GM19452 (cell line): ENCODE results near the gene B4GALT5.

Experiments
- ATAC-seq: cut with Tn5 transposase; IDR thresholded peaks from one replicate; pipeline ENCODE4 v1.9.1; 2021; ENCODE audit not compliant: unreplicated experiment

Gene B4GALT5

DNA sequence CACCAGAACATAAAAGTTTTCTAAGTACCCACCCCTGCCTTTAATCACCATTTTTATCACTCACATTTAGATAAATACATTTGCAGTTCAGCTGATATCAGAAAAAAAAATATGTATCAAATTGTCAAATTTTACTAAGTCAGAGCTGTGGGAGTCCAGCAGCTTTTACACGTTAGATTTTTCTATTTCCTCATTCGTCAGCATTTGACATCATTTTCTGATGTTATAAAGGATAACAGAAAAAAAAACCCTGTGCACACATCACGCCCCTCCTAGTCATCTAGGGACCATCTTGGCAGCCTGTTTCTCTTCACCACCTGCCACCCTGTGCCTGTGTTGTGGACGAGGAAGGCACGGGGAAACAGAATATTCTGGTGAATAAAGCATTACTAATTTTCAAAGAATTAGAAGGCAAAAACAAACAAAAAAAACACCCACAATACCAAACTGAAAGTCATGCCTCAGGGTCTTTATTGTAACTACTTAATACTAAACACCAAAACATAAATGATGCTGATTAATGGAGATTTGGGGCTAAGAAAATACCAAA lies 12.4 kb downstream of the B4GALT5 start:
- no peak for ATAC-seq

DNA sequence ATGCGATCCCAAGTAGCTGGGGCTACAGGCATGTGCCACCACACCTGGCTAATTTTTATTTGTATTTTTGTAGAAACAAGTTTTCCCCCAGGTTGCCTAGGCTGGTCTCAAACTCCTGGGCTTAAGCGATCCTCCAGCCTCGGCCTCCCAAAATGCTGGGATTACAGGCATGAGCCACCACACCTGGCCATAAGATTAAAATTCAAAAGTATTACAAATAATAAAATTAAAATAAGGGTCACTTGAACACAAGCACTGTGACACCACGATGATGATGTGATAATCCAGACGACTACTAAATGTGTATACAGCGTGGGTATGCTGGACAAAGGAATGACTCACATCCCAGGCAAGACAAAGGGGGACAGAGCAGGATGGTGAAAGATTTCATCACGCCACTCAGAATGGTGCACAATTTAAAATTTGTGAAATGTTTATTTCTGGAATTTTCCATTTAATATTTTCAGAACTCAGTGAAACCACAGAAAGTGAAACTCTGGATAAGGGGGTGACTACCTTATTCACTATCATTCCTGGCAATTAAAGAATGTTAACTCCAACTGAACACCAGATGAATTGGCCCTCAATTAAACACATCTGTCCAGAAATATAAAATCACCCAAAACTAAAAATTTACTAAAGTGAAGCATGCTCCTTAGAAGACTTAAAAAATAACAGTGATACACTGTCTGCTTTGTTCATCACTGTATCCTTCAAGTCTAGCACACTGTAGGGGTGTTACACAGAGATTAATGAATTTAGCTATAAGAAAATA lies 13.1 kb downstream of the B4GALT5 start:
- ATAC-seq = no peak

DNA sequence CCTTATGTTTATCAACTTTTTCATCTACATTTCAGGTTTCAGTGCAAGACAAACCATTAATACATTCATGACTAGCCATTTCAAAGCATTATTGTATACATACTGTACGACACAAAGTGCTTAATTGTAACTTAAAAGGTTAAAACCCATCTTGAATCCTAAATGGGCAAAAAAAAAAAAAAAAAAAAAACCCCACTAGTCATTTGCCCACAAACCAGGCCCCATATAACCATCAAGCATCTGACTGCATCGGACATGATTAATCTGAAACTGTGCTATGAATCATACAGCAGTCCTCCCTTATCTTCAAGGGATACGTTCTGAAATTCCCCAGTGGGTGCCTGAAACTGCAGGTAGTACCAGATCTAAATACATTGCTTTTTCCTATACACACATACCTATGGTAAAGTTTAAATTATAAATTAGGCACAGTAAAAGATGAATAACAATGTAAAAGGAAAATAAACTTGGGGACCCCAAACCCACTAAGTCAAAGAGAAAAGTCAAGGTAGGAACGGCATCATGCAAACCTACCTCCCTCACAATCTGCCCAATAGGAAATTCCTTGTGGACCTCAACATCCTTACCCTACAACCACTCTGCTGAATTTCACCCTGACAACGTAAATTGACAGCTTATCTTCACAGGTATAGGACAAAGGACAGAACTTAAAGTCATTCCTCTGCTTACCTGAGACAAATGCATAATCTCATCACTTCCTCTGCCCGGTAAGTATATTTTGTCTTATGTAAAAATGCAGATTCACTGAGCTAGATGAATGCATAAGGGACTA lies 14.3 kb downstream of the B4GALT5 start:
- ATAC-seq = no peak

DNA sequence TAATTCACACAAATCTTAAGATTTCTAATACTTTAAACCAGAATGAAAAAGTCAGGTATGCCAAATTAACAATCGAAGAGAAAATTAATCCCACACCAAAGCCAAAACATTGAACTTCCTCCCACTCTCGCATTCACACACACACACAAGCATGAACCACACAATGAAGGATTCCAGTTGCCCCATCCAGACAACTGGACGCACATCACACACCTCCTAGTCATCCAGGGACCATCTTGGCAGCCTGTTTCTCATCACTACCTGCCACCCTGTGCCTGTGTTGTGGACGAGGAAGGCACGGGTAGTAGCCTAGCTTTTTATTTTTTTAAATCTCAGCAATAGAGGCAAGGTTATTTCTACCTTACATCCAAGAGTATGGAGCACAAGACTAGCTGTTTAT lies 15.2 kb downstream of the B4GALT5 start:
- ATAC-seq = no peak

DNA sequence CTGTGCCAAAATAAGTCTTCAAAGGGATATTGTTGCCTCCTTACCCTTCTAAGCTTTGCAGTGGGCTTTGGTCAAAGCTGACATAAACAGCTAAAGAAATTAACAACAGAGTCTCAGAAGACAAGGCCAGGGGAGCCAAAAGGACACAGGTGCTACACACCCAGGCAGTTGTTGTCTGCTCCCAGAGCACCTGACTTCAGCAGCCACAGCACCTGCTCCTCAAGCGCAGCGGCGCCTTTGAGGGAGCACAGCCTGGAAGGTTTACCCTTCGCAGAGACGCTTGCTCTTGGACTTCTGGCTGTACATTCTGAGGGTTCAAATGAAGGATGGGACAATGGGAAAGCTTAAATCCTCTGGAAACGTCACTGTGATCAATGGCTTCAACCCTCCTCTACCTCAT lies 16.6 kb downstream of the B4GALT5 start:
- no peak for ATAC-seq

DNA sequence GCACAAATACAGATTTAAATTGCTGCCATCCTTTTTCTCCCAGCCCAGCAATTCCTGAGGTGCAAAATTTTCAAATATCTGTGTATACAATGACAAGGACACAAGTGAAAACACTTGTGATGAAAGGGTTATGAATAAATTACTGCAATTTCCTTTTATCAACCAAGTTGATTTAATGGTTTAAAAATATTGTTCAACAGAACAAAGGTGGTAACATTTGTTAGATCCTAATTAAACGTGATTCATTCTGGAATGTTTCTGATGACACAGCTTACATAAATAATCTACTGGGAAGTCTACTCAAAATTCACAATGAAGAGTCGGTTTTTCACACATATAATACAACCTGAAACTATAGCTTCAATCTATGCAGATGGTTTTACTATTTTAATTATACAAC lies 17.1 kb downstream of the B4GALT5 start:
- no peak for ATAC-seq

DNA sequence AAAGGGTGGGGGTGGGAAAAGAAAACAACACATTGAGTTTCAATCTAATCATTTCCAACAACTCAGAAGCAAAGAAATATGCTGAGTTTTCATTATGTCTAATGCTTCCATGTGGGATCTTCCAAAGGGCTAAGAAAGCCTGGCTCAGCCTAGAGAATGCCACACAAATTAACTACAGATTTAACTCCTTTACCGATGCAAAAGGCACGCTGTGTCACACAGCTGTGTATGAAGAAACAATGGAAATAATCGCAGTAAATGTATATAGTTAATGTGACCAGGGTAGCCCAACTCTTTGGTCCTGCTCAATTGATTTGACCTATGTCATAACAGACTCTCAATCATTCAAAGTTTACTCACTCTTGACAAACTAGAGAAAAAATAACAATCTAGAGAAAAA lies 17.8 kb downstream of the B4GALT5 start:
- no peak for ATAC-seq

DNA sequence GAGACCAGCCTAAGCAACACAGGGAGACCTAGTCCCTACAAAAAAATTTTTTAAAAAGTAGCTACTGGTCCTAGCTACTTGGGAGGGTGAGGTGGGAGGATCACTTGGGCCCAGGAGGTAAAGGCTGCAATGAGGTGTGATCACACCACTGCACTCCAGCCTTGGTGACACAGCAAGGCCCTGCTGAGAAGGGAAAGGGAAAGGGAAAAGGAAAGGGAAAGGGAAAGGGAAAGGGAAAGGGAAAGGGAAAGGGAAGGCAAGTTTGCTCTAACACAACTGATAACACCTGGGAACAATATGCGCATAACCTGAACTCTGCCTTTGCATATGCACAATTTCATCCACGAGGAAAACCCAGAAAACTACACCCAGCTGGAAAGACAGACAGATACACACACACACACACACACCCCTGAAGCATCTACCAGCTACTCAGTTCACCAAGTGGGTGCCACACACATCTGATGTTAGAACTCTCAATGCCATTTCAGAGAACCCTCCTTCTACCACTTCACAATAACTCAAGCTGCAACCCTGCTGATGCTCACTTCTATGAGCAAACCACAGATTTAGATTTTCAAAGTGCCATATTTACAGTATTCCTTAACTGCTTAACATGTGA lies 19.1 kb downstream of the B4GALT5 start:
- no peak for ATAC-seq

DNA sequence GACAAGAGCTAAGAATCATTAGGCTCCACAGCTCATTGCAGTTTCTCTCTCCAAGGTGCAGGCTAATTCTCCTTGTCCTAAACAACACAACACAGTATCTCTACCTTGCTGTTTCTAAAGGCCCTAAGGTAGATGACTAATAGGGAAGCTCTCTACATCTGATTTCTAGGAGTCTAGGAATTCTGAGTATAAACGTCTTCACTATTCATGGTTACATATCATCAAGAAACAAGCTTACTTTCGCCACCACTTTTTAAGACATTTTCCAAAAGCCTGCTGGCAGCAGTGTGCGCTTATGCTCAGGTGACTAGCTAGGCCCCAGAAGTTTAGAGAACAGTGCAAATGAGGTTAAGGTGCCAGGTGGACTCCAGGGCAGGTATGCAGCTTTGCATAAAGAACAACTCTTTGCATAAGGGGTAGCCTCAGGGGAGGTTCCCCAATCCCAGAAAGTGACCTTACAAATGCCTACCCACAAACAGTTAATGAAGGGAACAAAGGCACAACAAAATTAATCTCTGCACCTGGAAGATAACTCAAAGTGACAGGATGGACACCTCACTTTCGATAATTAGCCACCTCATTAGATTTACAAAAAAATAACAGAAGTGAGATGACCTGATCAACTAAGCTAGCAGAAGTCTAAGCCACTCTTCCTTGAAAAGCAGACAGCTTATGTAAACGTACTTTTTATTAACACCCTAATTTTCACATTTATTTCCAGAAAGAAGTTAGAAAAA lies 20.1 kb downstream of the B4GALT5 start:
- ATAC-seq = no peak

DNA sequence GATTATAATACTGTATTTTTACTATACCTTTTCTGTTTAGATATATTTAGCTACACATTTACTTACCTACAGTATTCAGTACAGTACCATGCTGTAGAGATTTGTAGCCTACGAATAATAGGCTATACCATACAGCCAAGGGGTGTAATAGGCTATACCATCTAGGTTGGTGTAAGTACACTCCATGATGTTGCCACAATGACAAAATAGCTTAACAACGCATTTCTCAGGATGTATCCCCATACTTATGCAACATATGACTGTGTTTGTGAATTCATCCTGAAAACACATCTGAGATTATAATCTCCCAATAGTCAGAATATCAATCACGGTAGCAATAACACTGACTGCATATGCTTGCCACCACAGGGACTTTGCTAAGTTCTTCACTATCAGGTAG lies 20.7 kb downstream of the B4GALT5 start:
- ATAC-seq = no peak

DNA sequence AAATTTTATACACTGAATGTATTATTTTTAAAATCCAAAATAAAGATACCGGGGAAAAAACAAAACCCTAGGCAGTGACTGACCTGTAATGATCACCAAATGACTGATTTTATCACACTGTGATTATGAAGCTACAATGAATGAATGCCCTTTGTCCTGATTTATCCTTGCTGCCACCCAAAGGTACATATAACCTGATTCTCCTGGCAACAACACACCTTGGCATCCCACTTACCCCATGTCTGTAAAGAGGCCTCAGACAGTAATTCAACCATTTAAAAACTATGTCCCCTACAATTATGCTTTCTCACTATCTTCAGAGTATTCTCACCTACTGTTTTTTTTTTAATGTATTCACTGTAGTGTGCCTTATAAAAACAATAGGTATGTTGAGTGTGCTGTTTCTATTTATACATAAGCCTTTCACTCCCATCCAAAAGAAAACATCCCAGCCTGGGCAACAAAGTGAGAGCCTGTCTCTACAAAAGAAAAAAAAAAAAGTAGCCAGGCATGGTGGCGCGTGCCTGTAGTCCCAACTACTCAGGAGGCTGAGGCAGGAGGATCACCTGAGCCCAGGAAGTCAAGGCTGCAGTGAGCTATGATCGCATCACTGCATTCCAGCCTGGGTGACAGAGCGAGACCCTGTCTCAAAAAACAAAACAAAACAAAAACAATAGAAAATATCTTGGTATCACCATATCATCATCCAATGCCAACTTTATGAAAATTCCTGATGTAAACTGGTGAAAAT lies 21.7 kb downstream of the B4GALT5 start:
- no peak for ATAC-seq

DNA sequence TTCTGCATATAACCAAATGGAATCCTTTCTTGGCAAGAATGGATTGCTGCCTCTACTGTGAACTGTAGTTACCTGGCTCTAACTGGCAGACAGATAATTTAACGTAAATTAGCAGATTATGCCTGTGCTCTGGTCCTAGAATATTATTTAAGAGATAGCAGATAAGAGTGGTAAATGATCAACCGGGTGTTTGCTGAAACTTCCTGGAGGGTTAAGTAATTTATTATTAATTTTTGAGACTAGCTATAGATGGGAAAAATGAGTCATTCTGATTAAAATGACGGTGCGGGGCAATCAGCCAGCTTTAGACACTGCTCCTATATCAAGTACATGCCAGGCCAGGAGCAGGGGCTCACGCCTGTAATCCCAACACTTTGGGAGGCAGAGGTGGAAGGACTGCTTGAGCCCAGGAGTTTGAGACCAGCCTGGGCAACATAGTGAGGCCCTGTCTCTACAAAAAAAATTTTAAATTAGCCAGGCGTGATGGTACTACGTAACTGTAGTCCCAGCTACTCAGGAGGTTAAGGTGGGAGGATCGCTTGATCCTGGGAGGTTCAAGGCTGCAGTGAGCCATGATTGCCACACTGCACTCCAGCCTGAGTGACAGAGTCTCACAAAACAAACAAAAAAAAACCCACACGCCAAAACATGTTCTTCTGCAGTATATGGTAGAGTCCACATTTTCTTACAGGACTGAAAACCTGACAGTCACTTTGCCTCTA lies 22.6 kb downstream of the B4GALT5 start:
- ATAC-seq = no peak

DNA sequence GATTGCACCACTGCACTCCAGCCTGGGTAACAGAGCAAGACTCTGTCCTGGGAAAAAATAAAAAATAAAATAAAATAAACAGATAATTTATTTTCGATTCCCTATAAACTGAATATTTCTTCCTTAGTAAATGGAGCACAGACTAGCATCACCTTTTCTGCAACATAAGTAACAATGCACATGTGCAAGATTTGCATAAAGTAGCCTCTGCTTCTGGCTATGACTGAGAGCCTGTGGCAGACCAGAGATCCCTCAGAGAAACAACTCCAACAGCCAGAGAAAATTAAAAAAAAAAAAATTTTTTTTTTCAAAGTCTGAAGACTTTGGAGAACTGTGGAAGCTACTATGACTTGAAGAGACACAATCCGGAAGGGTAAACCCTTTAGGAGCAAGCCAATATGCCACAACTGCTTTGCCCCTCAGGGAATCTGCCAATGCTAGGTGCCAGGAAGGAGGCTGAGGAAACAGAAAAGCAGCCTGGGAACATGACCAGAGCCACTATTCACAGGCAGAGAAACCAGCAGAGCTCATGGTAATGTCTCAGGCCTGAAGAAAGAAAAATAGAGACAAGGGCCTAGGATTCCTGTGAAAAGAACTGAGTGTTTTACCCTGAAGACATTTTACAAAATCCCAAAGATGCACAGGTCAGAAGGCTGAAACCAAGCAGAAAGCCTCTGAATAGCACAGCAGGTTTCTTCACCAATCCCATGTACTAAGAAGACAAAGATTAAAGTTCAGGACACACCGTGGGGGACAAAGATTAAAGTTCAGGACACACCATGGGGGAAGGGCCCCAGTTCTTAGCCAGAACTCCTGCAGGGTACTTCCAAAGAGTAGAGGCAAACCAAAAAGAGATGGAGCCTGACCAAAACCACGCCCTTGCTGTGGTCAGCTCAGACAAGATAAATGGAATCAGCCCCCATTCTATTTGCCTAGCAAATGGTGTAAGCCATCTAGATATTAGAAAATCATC lies 25.8 kb downstream of the B4GALT5 start:
- ATAC-seq = no peak

DNA sequence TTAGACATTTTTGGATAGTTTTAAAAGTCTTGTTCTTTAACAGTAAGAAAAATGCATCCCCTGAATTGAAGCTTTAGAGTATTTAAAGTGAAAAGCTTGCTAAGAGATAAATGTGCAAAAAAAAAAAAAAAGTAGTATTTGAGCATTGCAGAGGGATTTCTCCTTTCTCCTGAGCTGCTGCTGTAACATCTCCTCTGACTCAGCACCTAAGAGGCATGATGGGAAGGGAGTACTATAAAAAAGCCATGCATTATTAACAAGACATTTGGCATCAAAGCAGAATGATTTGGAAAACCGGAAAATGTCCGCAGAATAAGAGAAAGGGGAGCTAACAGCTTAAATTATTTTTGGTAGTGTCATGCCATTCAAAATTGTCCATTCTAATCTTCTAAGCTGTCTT lies 27.9 kb downstream of the B4GALT5 start:
- no peak for ATAC-seq

DNA sequence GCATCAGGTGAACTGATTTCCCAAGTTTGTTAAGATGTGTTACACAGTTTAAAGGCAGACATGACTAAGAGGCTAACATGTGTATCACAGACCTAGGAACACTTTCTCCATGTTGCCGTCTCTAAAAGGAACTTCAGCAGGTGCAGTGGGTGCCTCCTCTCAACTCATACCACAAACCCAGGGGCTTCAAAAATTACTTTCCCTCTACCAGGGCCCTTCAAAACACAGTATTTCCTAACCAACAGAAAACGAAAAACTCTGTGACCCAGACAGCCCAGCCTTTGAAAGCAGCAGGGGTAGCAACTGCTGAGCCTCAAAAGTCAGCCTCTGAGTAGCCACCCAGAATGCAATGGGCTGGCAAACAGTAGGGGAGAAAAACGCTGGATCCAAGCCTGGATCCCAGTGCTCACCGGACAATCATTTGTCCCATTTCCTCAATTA lies 28.5 kb downstream of the B4GALT5 start:
- ATAC-seq = peak; percentile 52

DNA sequence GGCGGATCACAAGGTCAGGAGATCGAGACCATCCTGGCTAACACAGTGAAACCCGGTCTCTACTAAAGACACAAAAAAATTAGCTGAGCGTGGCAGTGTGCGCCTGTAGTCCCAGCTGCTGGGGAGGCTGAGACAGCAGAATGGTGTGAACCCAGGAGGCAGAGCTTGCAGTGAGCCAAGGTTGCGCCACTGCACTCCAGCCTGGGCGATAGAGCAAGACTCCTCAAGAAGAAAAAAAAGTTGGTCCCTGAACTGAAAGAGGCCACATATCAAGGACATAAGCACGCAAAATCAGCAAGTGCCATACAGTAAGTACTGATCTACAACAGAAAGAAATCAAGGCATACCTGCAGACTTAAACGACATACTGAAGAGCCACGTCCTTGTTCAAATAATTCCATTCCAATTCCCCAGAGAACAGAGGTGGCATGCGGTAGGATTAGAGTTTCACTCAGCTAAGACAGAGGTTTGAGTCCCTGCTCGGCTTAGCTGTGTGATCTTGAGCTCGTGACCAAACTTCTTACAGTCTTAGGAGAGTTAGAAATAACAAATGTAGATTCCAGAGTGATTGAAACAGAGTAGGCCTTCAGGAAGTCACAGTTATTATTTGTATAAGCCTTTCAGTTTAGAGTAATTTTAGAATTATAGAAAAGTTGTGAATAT lies 29.2 kb downstream of the B4GALT5 start:
- no peak for ATAC-seq

DNA sequence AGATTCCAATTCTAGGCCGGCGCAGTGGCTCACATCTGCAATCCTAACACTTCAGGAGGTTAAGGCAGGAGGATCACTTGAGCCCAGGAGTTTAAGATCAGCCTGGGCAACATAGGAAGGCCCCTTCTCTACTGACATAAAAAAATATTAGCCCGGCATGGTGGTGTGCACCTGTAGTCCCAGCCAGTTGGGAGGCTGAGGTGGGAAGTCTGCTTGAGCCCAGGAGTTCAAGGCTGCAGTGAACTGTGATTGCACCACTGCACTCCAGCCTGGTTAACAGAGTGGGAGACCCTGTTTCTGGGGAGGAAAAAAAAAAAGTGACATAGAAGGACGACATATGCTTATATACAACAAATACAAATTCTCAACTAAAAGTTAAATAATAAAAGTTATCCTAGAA lies 30.9 kb downstream of the B4GALT5 start:
- no peak for ATAC-seq

DNA sequence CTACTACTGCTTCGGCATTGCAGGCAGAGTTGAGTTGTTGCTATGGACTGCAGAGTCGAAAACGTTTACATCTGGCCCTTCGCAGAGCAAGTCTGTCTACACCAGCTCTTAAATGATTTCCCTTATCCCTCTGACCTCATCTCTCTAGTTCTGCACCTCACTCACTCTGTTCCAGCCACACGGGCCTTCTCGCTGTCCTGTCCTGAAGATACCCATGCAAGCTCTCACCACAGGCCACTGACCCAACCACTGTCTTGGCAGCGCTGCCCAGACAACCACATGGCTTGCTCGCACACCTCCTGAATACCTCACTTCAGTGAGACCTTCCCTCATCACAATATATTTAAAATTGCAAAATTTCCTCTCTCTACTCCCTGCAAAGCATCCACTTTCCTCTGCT lies 31.4 kb downstream of the B4GALT5 start:
- ATAC-seq = no peak
